ENCODE measurements around the gene DNAAF8.

- TF ChIP-seq MXI1 (IDR thresholded peaks at IDR 0.05; ENCODE audit: low read depth, low read length) (no peak), ELF1 (IDR thresholded peaks at IDR 0.05) (no peak), POLR2AphosphoS5 (IDR thresholded peaks at IDR 0.05; ENCODE audit: low read depth, low read length) (no peak), RFX5 (IDR thresholded peaks at IDR 0.05; ENCODE audit: low read length) (no peak), CTCF (IDR thresholded peaks at IDR 0.05) (no peak), JUND (IDR thresholded peaks at IDR 0.05) (no peak)
Measured at GRCh38 chr16:4790261-4790660, 55.9 kb downstream of the DNAAF8 start.

All from SK-N-SH (cell line).